Activated naive CD8-positive, alpha-beta T cell treated with anti-CD3 and anti-CD28 coated beads, Interleukin-2, amount 50 U/mL, for 16 hours (primary cell): ENCODE data around the gene C19orf25.
"Not testable (repeated sequence)": the region's sequence is repeated elsewhere in the genome, so short reads cannot be mapped to it uniquely, and the experiment has no call there.

ENCODE experiments used
- DNase-seq: peaks from one replicate; pipeline ENCODE4 v3.0.0-alpha.2; 2020; ENCODE audit warnings: low read depth, low spot score

Gene C19orf25

GRCh38 chr19:1449467-1450442 is 29.3 kb downstream of the C19orf25 start, which contains the start of gene APC2:
Gene APC2, plus strand, starts transcription at chr19:1450121. Its CDS starts 2,881 bp downstream, at chr19:1453002.
- no peak for DNase-seq

- DNase-seq = no peak
Observed at GRCh38 chr19:1447944-1448343, 31.1 kb downstream of the C19orf25 start.

- no peak for DNase-seq
Observed at GRCh38 chr19:1447504-1447903, 31.5 kb downstream of the C19orf25 start.

GRCh38 chr19:1446713-1447481 is 32.1 kb downstream of the C19orf25 start:
- DNase-seq = no peak

GRCh38 chr19:1445932-1446712 is 32.9 kb downstream of the C19orf25 start:
- no peak for DNase-seq

GRCh38 chr19:1445185-1445931 is 33.7 kb downstream of the C19orf25 start:
- DNase-seq = peak; percentile 49

GRCh38 chr19:1441677-1442438 is 37.2 kb downstream of the C19orf25 start:
- no peak for DNase-seq

- DNase-seq = no peak
Observed at GRCh38 chr19:1441022-1441426, 38.0 kb downstream of the C19orf25 start.

- no peak for DNase-seq
Observed at GRCh38 chr19:1440418-1440801, 38.6 kb downstream of the C19orf25 start.

GRCh38 chr19:1439525-1440417 is 39.2 kb downstream of the C19orf25 start:
- not testable (repeated sequence) for DNase-seq

GRCh38 chr19:1438933-1439354 is 40.1 kb downstream of the C19orf25 start:
- no peak for DNase-seq

GRCh38 chr19:1438035-1438932 is 40.7 kb downstream of the C19orf25 start, which contains the start of gene RPS15:
Gene RPS15, plus strand, starts transcription at chr19:1438396. Its CDS starts 30 bp downstream, at chr19:1438426.
- peak; percentile 85 for DNase-seq

- no peak for DNase-seq
Observed at GRCh38 chr19:1437609-1438008, 41.4 kb downstream of the C19orf25 start.

GRCh38 chr19:1435378-1435989 is 43.5 kb downstream of the C19orf25 start:
- DNase-seq = no peak

- no peak for DNase-seq
Observed at GRCh38 chr19:1434577-1435060, 44.4 kb downstream of the C19orf25 start.

- no peak for DNase-seq
Observed at GRCh38 chr19:1434040-1434366, 45.0 kb downstream of the C19orf25 start.
